DND-41 (cell line): ENCODE measurements around the gene DEPDC7.

Experiments used
- ATAC-seq: fragments of 200-7000 bp; cut with Tn5 transposase; 3 replicates; pipeline ENCODE4 v1.9.1; 2021; ENCODE audit warnings: low read depth; ENCODE audit not compliant: insufficient read depth
- DNase-seq: peaks from one replicate; pipeline ENCODE4 v3.0.0-alpha.2; 2020
- H2AFZ ChIP-seq: 2 replicates; pipeline ENCODE4 v1.6.0; 2012; ENCODE audit warnings: low read depth, low read length
- H3K27ac ChIP-seq: 2 replicates; pipeline ENCODE4 v1.5.1; 2012; ENCODE audit warnings: low read length, inconsistent platforms
- H3K27me3 ChIP-seq: fragments of 200-600 bp; sonication (generic); 2 replicates; pipeline ENCODE4 v1.6.0; 2012; ENCODE audit warnings: low read length, mild to moderate bottlenecking, inconsistent platforms; ENCODE audit not compliant: insufficient read depth, poor library complexity
- H3K36me3 ChIP-seq: 2 replicates; pipeline ENCODE4 v1.5.1; 2012; ENCODE audit warnings: low read length, inconsistent platforms; ENCODE audit not compliant: insufficient read depth
- H3K4me1 ChIP-seq: 2 replicates; pipeline ENCODE4 v1.5.1; 2012; ENCODE audit warnings: mild to moderate bottlenecking, low read length; ENCODE audit not compliant: insufficient read depth
- H3K4me2 ChIP-seq: 2 replicates; pipeline ENCODE4 v1.6.0; 2012; ENCODE audit warnings: mild to moderate bottlenecking, moderate library complexity, low read length, inconsistent platforms; ENCODE audit not compliant: insufficient read depth
- H3K4me3 ChIP-seq, 2 experiments: fragments of 200-600 bp in 1 of 2; shearing (Covaris generic) in 1 of 2; 2 replicates each; pipeline ENCODE4 v1.5.1; 2012 to 2016; ENCODE audit warnings: inconsistent platforms in 2 of 2, low read length in 2 of 2, mild to moderate bottlenecking in 2 of 2, low read depth in 1 of 2, moderate library complexity in 1 of 2
- H3K79me2 ChIP-seq: 2 replicates; pipeline ENCODE4 v1.6.0; 2012; ENCODE audit warnings: low read length, inconsistent platforms; ENCODE audit not compliant: insufficient read depth
- H3K9ac ChIP-seq: 2 replicates; pipeline ENCODE4 v1.6.0; 2012; ENCODE audit warnings: low read depth, mild to moderate bottlenecking, inconsistent platforms, low read length, moderate library complexity
- H3K9me3 ChIP-seq: 2 replicates; pipeline ENCODE4 v1.5.1; 2012; ENCODE audit warnings: low read length, moderate library complexity, mild to moderate bottlenecking, inconsistent platforms; ENCODE audit not compliant: insufficient read depth, severe bottlenecking
- H4K20me1 ChIP-seq: 2 replicates; pipeline ENCODE4 v1.6.0; 2012; ENCODE audit warnings: low read length; ENCODE audit not compliant: insufficient read depth
- CTCF ChIP-seq: IDR thresholded peaks from 2 replicates; pipeline ENCODE4 v1.5.1; 2012; ENCODE audit warnings: borderline replicate concordance, low read length, moderate library complexity, mild to moderate bottlenecking; ENCODE audit not compliant: poor library complexity, severe bottlenecking; ENCODE audit errors: extremely low read depth
- EZH2 ChIP-seq: IDR thresholded peaks from 3 replicates; pipeline ENCODE4 v1.6.1; 2012; ENCODE audit warnings: borderline replicate concordance, low read depth, mild to moderate bottlenecking, moderate library complexity, low read length, inconsistent platforms; ENCODE audit not compliant: severe bottlenecking

The DEPDC7 gene

GRCh38 chr11:33006010-33006409 is 9.7 kb upstream of the DEPDC7 start:
- TF ChIP-seq CTCF: no peak
- no peak for TF ChIP-seq EZH2
- Histone ChIP-seq H3K4me1 (peaks cover 22% of the 10 kb centered on the region), H4K20me1 (no peaks in the 10 kb centered on the region), H3K9ac (no peak overlapping the region), H3K4me3 (no peak overlapping the region), H3K27ac (no peak overlapping the region), H3K27me3 (no peaks in the 10 kb centered on the region), H3K79me2 (no peaks in the 10 kb centered on the region), H3K36me3 (no peaks in the 10 kb centered on the region), H3K9me3 (no peaks in the 10 kb centered on the region), H2AFZ (no peak overlapping the region), H3K4me2 (no peak overlapping the region)
- DNase-seq (no peak), ATAC-seq (no peak)

GRCh38 chr11:33013755-33014154 is 1.9 kb upstream of the DEPDC7 start:
- TF ChIP-seq EZH2 (no peak), CTCF (no peak)
- Histone ChIP-seq H4K20me1 (no peaks in the 10 kb centered on the region), H3K4me2 (no peak overlapping the region), H3K27me3 (no peaks in the 10 kb centered on the region), H2AFZ (no peak overlapping the region), H3K9ac (no peak overlapping the region), H3K79me2 (no peaks in the 10 kb centered on the region), H3K9me3 (no peaks in the 10 kb centered on the region), H3K4me3 (no peak overlapping the region), H3K27ac (no peak overlapping the region), H3K36me3 (no peaks in the 10 kb centered on the region), H3K4me1 (peaks cover 24% of the 10 kb centered on the region)
- DNase-seq (no peak), ATAC-seq (no peak)

GRCh38 chr11:33016654-33017053 is 976 bp downstream of the DEPDC7 start:
- TF ChIP-seq EZH2 (no peak), CTCF (no peak)
- no peak overlapping the region for H3K27ac ChIP-seq
- peaks cover 11% of the 10 kb centered on the region for H3K4me1 ChIP-seq
- no peak overlapping the region for H3K4me3 ChIP-seq
- H3K27me3 ChIP-seq: no peaks in the 10 kb centered on the region
- ATAC-seq (no peak), DNase-seq (no peak)
- no peak overlapping the region for H2AFZ ChIP-seq
- H3K9me3 ChIP-seq: no peaks in the 10 kb centered on the region
- H3K79me2 ChIP-seq: no peaks in the 10 kb centered on the region
- no peak overlapping the region for H3K9ac ChIP-seq
- no peaks in the 10 kb centered on the region for H4K20me1 ChIP-seq
- no peaks in the 10 kb centered on the region for H3K36me3 ChIP-seq
- H3K4me2 ChIP-seq: no peak overlapping the region

GRCh38 chr11:33017478-33017877 is 1.8 kb downstream of the DEPDC7 start:
- ATAC-seq (no peak), DNase-seq (no peak)
- Histone ChIP-seq H4K20me1 (no peaks in the 10 kb centered on the region), H3K79me2 (no peaks in the 10 kb centered on the region), H3K9me3 (no peaks in the 10 kb centered on the region), H3K36me3 (no peaks in the 10 kb centered on the region), H3K27me3 (no peaks in the 10 kb centered on the region), H3K27ac (no peak overlapping the region), H3K4me3 (no peak overlapping the region), H3K9ac (no peak overlapping the region), H3K4me1 (peaks cover 3% of the 10 kb centered on the region), H2AFZ (no peak overlapping the region), H3K4me2 (no peak overlapping the region)
- no peak for TF ChIP-seq CTCF
- no peak for TF ChIP-seq EZH2
